H9 (cell line): ENCODE results near the gene NDUFV2. TPM values are rescaled to one million over a fixed set of nuclear protein-coding genes. Genes with fewer than 3 reads are reported as not detected.

Source experiments
- DNase-seq: peaks from one replicate; pipeline ENCODE4 v3.0.0-alpha.2; 2017
- H2AFZ ChIP-seq: one replicate; pipeline ENCODE4 v1.6.1; 2013; ENCODE audit warnings: mild to moderate bottlenecking, low read length, control low read depth, moderate library complexity
- H2AK5ac ChIP-seq: 2 replicates; pipeline ENCODE4 v1.6.1; 2013; ENCODE audit warnings: low read length, control low read depth, mixed read lengths; ENCODE audit not compliant: insufficient read length
- H2BK120ac ChIP-seq: one replicate; pipeline ENCODE4 v1.6.1; 2013; ENCODE audit warnings: low read depth, mild to moderate bottlenecking, low read length, control low read depth, inconsistent platforms; ENCODE audit not compliant: poor library complexity, severe bottlenecking
- H2BK12ac ChIP-seq: 2 replicates; pipeline ENCODE4 v1.6.1; 2013; ENCODE audit warnings: low read length, control low read depth, mixed read lengths, low read depth; ENCODE audit not compliant: insufficient read length
- H2BK15ac ChIP-seq: 2 replicates; pipeline ENCODE4 v1.6.1; 2013; ENCODE audit warnings: low read depth, low read length, control low read depth
- H2BK20ac ChIP-seq: one replicate; pipeline ENCODE4 v1.6.1; 2013; ENCODE audit warnings: low read depth, mild to moderate bottlenecking, low read length, control low read depth, inconsistent platforms; ENCODE audit not compliant: poor library complexity, severe bottlenecking
- H2BK5ac ChIP-seq: 2 replicates; pipeline ENCODE4 v1.6.1; 2013; ENCODE audit warnings: low read length, control low read depth, mixed read lengths; ENCODE audit not compliant: insufficient read length
- H3K14ac ChIP-seq: 2 replicates; pipeline ENCODE4 v1.6.1; 2013; ENCODE audit warnings: low read length, control low read depth; ENCODE audit not compliant: insufficient read depth
- H3K18ac ChIP-seq: 2 replicates; pipeline ENCODE4 v1.6.1; 2013; ENCODE audit warnings: low read depth, mild to moderate bottlenecking, mixed read lengths, low read length, control low read depth; ENCODE audit not compliant: insufficient read length
- H3K23ac ChIP-seq: 2 replicates; pipeline ENCODE4 v1.6.1; 2013; ENCODE audit warnings: low read length, control low read depth, mixed read lengths, low read depth; ENCODE audit not compliant: insufficient read length
- H3K23me2 ChIP-seq: 2 replicates; pipeline ENCODE4 v1.6.1; 2013; ENCODE audit warnings: low read depth, mild to moderate bottlenecking, mixed read lengths, low read length, control low read depth; ENCODE audit not compliant: insufficient read length, poor library complexity, severe bottlenecking
- H3K27ac ChIP-seq: 2 replicates; pipeline ENCODE4 v1.5.1; 2013; ENCODE audit warnings: low read length, control low read depth, mixed read lengths, low read depth; ENCODE audit not compliant: insufficient read length
- H3K27me3 ChIP-seq: 2 replicates; pipeline ENCODE4 v1.6.1; 2013; ENCODE audit warnings: low read length, control low read depth, inconsistent platforms; ENCODE audit not compliant: insufficient read depth
- H3K4ac ChIP-seq: 2 replicates; pipeline ENCODE4 v1.6.1; 2013; ENCODE audit warnings: low read depth, mild to moderate bottlenecking, control low read depth, inconsistent platforms, low read length, moderate library complexity
- H3K4me1 ChIP-seq: 2 replicates; pipeline ENCODE4 v1.6.1; 2013; ENCODE audit warnings: low read length, control low read depth, inconsistent platforms; ENCODE audit not compliant: insufficient read depth
- H3K4me2 ChIP-seq: 2 replicates; pipeline ENCODE4 v1.6.1; 2013; ENCODE audit warnings: low read length, control low read depth, mixed read lengths; ENCODE audit not compliant: insufficient read length, insufficient read depth
- H3K56ac ChIP-seq: 2 replicates; pipeline ENCODE4 v1.6.1; 2013; ENCODE audit warnings: low read depth, mild to moderate bottlenecking, mixed read lengths, low read length, control low read depth; ENCODE audit not compliant: insufficient read length
- H3K79me1 ChIP-seq: 2 replicates; pipeline ENCODE4 v1.6.1; 2013; ENCODE audit warnings: low read depth, mild to moderate bottlenecking, moderate library complexity, low read length, control low read depth, inconsistent platforms; ENCODE audit not compliant: insufficient read depth, poor library complexity, severe bottlenecking
- H3K79me2 ChIP-seq: 2 replicates; pipeline ENCODE4 v1.6.1; 2013; ENCODE audit warnings: low read length, control low read depth, inconsistent platforms; ENCODE audit not compliant: insufficient read depth
- H3K9ac ChIP-seq: 2 replicates; pipeline ENCODE4 v1.6.1; 2013; ENCODE audit warnings: low read length, control low read depth, mixed read lengths; ENCODE audit not compliant: insufficient read length; ENCODE audit errors: extremely low read depth
- H3K9me3 ChIP-seq: one replicate; pipeline ENCODE4 v1.6.1; 2013; ENCODE audit warnings: low read depth, low read length, inconsistent platforms; ENCODE audit not compliant: control insufficient read depth
- H3T11ph ChIP-seq: one replicate; pipeline ENCODE4 v1.6.1; 2013; ENCODE audit warnings: mild to moderate bottlenecking, low read length, control low read depth, inconsistent platforms
- H4K20me1 ChIP-seq: one replicate; pipeline ENCODE4 v1.6.1; 2013; ENCODE audit not compliant: control insufficient read depth, insufficient read length, insufficient read depth
- H4K5ac ChIP-seq: 2 replicates; pipeline ENCODE4 v1.6.1; 2013; ENCODE audit warnings: low read depth, mild to moderate bottlenecking, mixed read lengths, low read length, control low read depth; ENCODE audit not compliant: insufficient read length
- H4K8ac ChIP-seq: replicated peaks from 2 replicates; pipeline ENCODE4 v1.6.1; 2013; ENCODE audit warnings: low read length, control low read depth, mixed read lengths, low read depth; ENCODE audit not compliant: insufficient read length
- H4K91ac ChIP-seq: 2 replicates; pipeline ENCODE4 v1.6.1; 2013; ENCODE audit warnings: low read depth, mild to moderate bottlenecking, moderate library complexity, mixed read lengths, low read length, control low read depth; ENCODE audit not compliant: insufficient read length
- H3K27ac Mint-ChIP-seq, 3 experiments: 2 replicates in 2 of 3; 3 replicates in 1 of 3; pipeline ENCODE4 v1.8.0; 2020 to 2021; ENCODE audit warnings: mixed read lengths in 3 of 3, mild to moderate bottlenecking in 1 of 3, moderate library complexity in 1 of 3
- H3K27me3 Mint-ChIP-seq: 2 replicates; pipeline ENCODE4 v1.8.0; 2021; ENCODE audit warnings: low read depth, mild to moderate bottlenecking, moderate library complexity, mixed read lengths
- H3K36me3 Mint-ChIP-seq, 3 experiments: 2 replicates in 2 of 3; 3 replicates in 1 of 3; pipeline ENCODE4 v1.8.0; 2020 to 2021; ENCODE audit warnings: low read depth in 3 of 3, mixed read lengths in 3 of 3; ENCODE audit not compliant: insufficient read depth in 1 of 3
- H3K4me1 Mint-ChIP-seq, 2 experiments: 2 replicates each; pipeline ENCODE4 v1.8.0; 2020; ENCODE audit warnings: mixed read lengths in 2 of 2
- H3K4me3 Mint-ChIP-seq, 2 experiments: 2 replicates in 1 of 2; 3 replicates in 1 of 2; pipeline ENCODE4 v1.8.0; 2020 to 2021; ENCODE audit warnings: mild to moderate bottlenecking in 2 of 2, mixed read lengths in 2 of 2, moderate library complexity in 1 of 2
- H3K9me3 Mint-ChIP-seq, 2 experiments: 2 replicates in 1 of 2; 3 replicates in 1 of 2; pipeline ENCODE4 v1.8.0; 2020; ENCODE audit warnings: mild to moderate bottlenecking in 2 of 2, mixed read lengths in 2 of 2, moderate library complexity in 1 of 2
- CTCF ChIP-seq: fragments of 200-600 bp; sonication (generic); conservative IDR thresholded peaks from 3 replicates; pipeline ENCODE4 v1.8.0; 2021; ENCODE audit warnings: antibody characterized with exemption, mild to moderate bottlenecking
- WGBS: extraction: QIAGEN DNeasy Blood & Tissue Kit; methylation state at CpG from one replicate; pipeline ENCODE4 v1.1.7; 2013; ENCODE audit warnings: missing lambda C conversion rate, low lambda C conversion rate, mixed read lengths; ENCODE audit not compliant: insufficient read length; ENCODE audit errors: extremely low coverage; 5-methylcytosine and 5-hydroxymethylcytosine counted together
- total RNA-seq: library from RNA; stranded (reverse); gene quantifications from 2 replicates; pipeline ENCODE4 v1.2.1, GENCODE V29; 2021

The NDUFV2 gene
- total RNA-seq, 1 experiment from 2014 or later: 206 TPM

DNA sequence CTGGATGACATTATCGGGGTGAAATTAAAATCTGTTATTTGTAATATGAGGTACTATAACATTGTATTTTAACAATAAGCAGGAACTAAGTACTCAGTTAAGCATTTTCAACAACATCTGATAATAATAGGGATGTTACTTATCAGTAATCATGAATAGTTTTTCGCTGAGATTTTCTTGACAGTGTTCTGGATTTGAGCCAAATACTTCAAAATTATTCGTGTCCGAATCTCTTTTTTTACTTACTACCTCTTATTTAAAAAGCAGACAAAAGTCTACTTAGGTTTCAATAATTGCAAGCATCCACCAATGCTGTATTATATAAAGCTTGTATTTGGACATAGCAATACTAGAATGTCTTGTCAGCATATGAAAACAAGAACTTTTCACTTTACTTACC lies 27.7 kb downstream of the NDUFV2 start:
- H3K27ac Mint-ChIP-seq: no peak overlapping the region; a peak in 1 of 7 replicates
- DNase-seq: no peak
- no peak for TF ChIP-seq CTCF
- H2BK5ac ChIP-seq: no peak overlapping the region
- H3K23me2 ChIP-seq: no peaks in the 10 kb centered on the region
- no peak overlapping the region for H3K4ac ChIP-seq
- no peak overlapping the region for H4K91ac ChIP-seq
- no peak overlapping the region for H2BK12ac ChIP-seq
- H3K18ac ChIP-seq: no peak overlapping the region
- H3K27ac ChIP-seq: no peak overlapping the region
- no peak overlapping the region for H3K14ac ChIP-seq
- H4K5ac ChIP-seq: no peak overlapping the region
- peaks cover 9 to 11% of the 10 kb centered on the region in 2 experiments for H3K4me1 Mint-ChIP-seq
- peaks cover 3% of the 10 kb centered on the region for H3K79me1 ChIP-seq
- no peak overlapping the region for H2BK20ac ChIP-seq
- H3K36me3 Mint-ChIP-seq: peaks cover 32 to 88% (median 84%) of the 10 kb centered on the region in 3 experiments; a peak in 6 of 7 replicates
- no peaks in the 10 kb centered on the region for H3K4me1 ChIP-seq
- no peak overlapping the region for H2AK5ac ChIP-seq
- no peak overlapping the region for H2AFZ ChIP-seq
- no peak overlapping the region for H3K9ac ChIP-seq
- WGBS: no CpG with 5 or more reads among the region's 4 CpGs
- H3K27me3 ChIP-seq: no peaks in the 10 kb centered on the region
- H4K20me1 ChIP-seq: no peaks in the 10 kb centered on the region
- no peak overlapping the region for H3T11ph ChIP-seq
- no peak overlapping the region for H3K4me3 Mint-ChIP-seq
- H3K27me3 Mint-ChIP-seq: no peaks in the 10 kb centered on the region
- no peak overlapping the region for H3K56ac ChIP-seq
- H3K4me2 ChIP-seq: no peak overlapping the region
- H3K9me3 Mint-ChIP-seq: no peaks in the 10 kb centered on the region
- H2BK120ac ChIP-seq: no peak overlapping the region
- no peak overlapping the region for H4K8ac ChIP-seq
- H3K23ac ChIP-seq: no peak overlapping the region
- no peak overlapping the region for H2BK15ac ChIP-seq
- H3K9me3 ChIP-seq: no peaks in the 10 kb centered on the region
- no peaks in the 10 kb centered on the region for H3K79me2 ChIP-seq
